HFFc6 (cell line): ENCODE data around the gene IQCK. TPM values are rescaled to one million over a fixed set of nuclear protein-coding genes. Genes with fewer than 3 reads are reported as not detected.

Source experiments
- DNase-seq: peaks from one replicate; pipeline ENCODE4 v3.0.0-alpha.2; 2018
- H3K27ac Mint-ChIP-seq: 2 replicates; pipeline ENCODE4 v1.8.0; 2020; ENCODE audit warnings: mild to moderate bottlenecking, mixed read lengths
- H3K27me3 Mint-ChIP-seq: 2 replicates; pipeline ENCODE4 v1.8.0; 2021; ENCODE audit warnings: mild to moderate bottlenecking, moderate library complexity, mixed read lengths; ENCODE audit not compliant: insufficient read depth
- H3K36me3 Mint-ChIP-seq: 2 replicates; pipeline ENCODE4 v1.8.0; 2021; ENCODE audit warnings: low read depth, mixed read lengths
- H3K4me1 Mint-ChIP-seq: 2 replicates; pipeline ENCODE4 v1.8.0; 2020; ENCODE audit warnings: low read depth, mixed read lengths
- H3K4me3 Mint-ChIP-seq: 2 replicates; pipeline ENCODE4 v1.8.0; 2020; ENCODE audit warnings: mild to moderate bottlenecking, moderate library complexity, mixed read lengths
- H3K9me3 Mint-ChIP-seq: 2 replicates; pipeline ENCODE4 v1.8.0; 2020; ENCODE audit warnings: mild to moderate bottlenecking, mixed read lengths
- CTCF ChIP-seq: fragments of 200-600 bp; sonication (generic); IDR thresholded peaks from 2 replicates; pipeline ENCODE4 v1.5.0; 2021; ENCODE audit warnings: antibody characterized with exemption, mild to moderate bottlenecking
- total RNA-seq, 6 experiments: library from RNA; stranded (reverse); fragmentation: NEBNext Ultra II Directional; extraction: Animal tissue kit (Norgen Biotek cat#: 25700); gene quantifications; 2 replicates in 1 of 6; 3 replicates in 5 of 6; pipeline ENCODE4 v1.2.3, GENCODE V29; 2021

IQCK gene
- total RNA-seq, 6 experiments from 2014 or later, result 2.2 to 5.0 (median 2.8) TPM

DNA sequence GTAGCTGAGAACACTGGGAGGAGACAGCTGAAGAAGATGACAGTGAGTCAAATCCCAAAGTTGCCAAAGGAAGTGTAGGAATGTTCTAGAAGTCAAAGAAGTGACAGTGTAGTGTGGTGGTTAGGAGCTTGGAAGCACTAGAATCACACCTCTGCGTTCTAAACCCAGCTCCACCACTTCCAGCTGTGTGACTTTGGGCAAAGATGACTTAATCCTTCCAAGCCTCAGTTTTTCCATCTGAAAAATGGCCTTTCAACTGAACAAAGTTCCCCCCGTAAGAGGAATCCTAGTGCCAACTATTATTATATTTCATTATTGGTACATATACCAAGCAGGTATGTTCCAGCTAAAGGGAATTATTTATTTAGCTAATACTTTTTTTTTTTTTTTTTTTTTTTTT lies 56.0 kb downstream of the IQCK start:
- H3K27me3 Mint-ChIP-seq, result no peaks in the 10 kb centered on the region
- peaks cover 15% of the 10 kb centered on the region; the same call in 1 of the 2 replicates for H3K9me3 Mint-ChIP-seq
- TF ChIP-seq CTCF, result no peak
- no peak overlapping the region for H3K27ac Mint-ChIP-seq
- H3K4me3 Mint-ChIP-seq, result no peak overlapping the region
- H3K4me1 Mint-ChIP-seq, result no peaks in the 10 kb centered on the region
- peaks cover 8% of the 10 kb centered on the region for H3K36me3 Mint-ChIP-seq
- DNase-seq, result no peak

GRCh38 chr16:19776147-19776546 lies 58.1 kb downstream of the IQCK start:
- H3K27ac Mint-ChIP-seq, result no peak overlapping the region
- no peaks in the 10 kb centered on the region for H3K9me3 Mint-ChIP-seq
- H3K27me3 Mint-ChIP-seq, result no peaks in the 10 kb centered on the region; the same call in 1 of the 2 replicates
- no peaks in the 10 kb centered on the region for H3K4me1 Mint-ChIP-seq
- no peaks in the 10 kb centered on the region for H3K36me3 Mint-ChIP-seq
- no peak for TF ChIP-seq CTCF
- no peak overlapping the region for H3K4me3 Mint-ChIP-seq
- no peak for DNase-seq

DNA sequence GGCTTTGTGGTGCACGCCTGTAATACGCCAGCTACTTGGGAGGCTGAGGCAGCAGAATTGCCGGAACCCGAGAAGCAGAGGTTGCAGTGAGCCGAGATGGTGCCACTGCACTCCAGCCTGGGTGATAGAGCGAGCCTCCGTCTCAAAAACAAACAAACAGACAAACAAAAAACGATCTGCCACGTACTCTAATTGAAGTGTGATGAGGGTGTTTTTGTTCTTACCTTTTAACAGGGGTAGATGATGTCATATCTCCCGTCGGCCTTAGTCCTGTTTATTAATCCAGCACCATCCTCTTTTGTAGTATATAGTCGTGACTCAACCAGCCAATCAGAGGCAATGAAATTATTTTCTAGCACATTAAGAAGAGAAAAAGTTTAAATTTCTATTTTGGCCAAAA lies 58.5 kb downstream of the IQCK start:
- TF ChIP-seq CTCF, result no peak
- Mint-ChIP-seq H3K36me3 (no peaks in the 10 kb centered on the region), H3K4me3 (no peak overlapping the region), H3K9me3 (no peaks in the 10 kb centered on the region), H3K4me1 (no peaks in the 10 kb centered on the region), H3K27ac (no peak overlapping the region), H3K27me3 (no peaks in the 10 kb centered on the region; the same call in 1 of the 2 replicates)
- DNase-seq, result no peak

GRCh38 chr16:19780321-19780720 lies 62.2 kb downstream of the IQCK start:
- no peaks in the 10 kb centered on the region; the same call in 1 of the 2 replicates for H3K27me3 Mint-ChIP-seq
- H3K4me3 Mint-ChIP-seq, result no peak overlapping the region
- no peak for TF ChIP-seq CTCF
- DNase-seq, result no peak
- no peaks in the 10 kb centered on the region for H3K36me3 Mint-ChIP-seq
- H3K27ac Mint-ChIP-seq, result no peak overlapping the region
- H3K4me1 Mint-ChIP-seq, result no peaks in the 10 kb centered on the region; the same call in 1 of the 2 replicates
- no peaks in the 10 kb centered on the region for H3K9me3 Mint-ChIP-seq

DNA sequence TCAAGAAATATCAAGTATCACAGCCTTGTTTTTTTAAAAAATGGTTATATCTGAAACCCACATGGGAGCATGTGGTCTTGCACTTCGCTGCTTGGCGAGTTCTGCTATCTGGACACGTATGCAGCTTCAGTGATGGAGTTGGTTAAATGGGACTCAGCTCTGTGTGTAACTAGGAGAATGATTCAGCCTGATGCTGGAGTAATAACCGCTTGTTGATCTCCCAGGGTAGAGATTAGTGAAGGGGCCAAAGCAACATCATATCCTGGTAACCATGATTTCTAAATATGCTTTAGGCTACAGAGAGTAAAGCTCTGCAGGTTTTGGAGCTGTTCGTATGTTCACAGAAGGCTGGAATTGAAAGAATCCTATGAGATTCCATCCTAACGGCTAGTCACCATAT lies 63.2 kb downstream of the IQCK start:
- H3K27ac Mint-ChIP-seq, result no peak overlapping the region
- H3K27me3 Mint-ChIP-seq, result no peaks in the 10 kb centered on the region; the same call in none of the 2 replicates
- no peak for DNase-seq
- H3K9me3 Mint-ChIP-seq, result no peaks in the 10 kb centered on the region
- TF ChIP-seq CTCF, result no peak
- no peaks in the 10 kb centered on the region for H3K36me3 Mint-ChIP-seq
- peaks cover 5% of the 10 kb centered on the region; the same call in 1 of the 2 replicates for H3K4me1 Mint-ChIP-seq
- H3K4me3 Mint-ChIP-seq, result no peak overlapping the region
